NCI-H524 treated with DMSO at 0.1 percent for 48 hours (cell line): ENCODE data around the gene KCTD4.
A peak's percentile ranks its signal among the peaks of the same experiment; 100 is the strongest.
"Not testable (repeated sequence)": the region's sequence is repeated elsewhere in the genome, so short reads cannot be mapped to it uniquely, and the experiment has no call there.

ENCODE experiments used
- DNase-seq: peaks from one replicate; lab custom pipeline; 2025; lab: John Stamatoyannopoulos, UW

The KCTD4 gene

DNA sequence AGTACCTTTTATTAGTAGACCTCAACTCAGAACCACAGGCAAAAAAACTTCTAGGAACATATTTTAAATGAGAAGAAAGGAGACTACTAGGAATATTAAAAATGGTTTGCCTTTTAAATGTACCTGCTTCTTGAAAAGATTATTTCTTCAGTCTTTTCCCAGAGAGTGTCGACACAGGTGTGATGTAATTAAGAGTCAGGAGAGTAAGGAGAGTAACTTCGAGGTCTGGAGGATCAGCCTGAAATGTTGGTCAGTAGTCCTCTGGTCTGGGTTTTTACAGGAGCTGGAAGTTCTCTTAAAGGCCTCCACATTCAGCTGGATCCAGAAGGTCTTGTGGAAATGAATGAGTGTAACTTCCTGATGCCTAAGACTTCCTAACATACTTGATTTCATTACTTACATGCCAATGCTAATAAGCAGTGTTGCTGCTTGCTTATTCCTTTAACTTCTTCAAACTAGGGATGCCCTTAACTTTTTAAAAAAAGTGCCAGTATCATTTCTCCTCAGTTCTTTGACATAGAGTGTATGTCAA, at the start of gene KCTD4:
TSS of gene KCTD4 (minus strand) at position 345 of the 532 bp plus-strand sequence. CDS start 6,478 bp downstream, outside the sequence.
- DNase-seq, result no peak

DNA sequence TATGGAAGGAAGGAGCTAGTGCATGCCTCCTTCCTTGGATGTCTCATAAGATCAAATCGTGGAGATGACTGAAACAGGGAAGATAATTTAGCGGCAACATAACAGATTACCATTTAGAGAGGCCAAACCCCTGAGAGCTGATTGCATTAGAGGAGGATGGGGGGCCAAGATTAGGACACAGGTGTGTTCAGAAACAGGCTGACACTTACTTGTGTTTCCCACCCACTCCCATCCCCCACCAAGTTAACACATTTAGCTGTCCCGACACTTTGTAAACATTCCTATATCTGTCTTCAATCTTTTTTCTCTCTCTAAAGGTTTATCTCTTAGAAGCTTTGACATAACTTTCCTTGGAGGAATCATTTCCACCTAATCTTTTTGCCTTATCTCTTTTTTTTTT, 48.8 kb upstream of the KCTD4 start:
- DNase-seq, result no peak

DNA sequence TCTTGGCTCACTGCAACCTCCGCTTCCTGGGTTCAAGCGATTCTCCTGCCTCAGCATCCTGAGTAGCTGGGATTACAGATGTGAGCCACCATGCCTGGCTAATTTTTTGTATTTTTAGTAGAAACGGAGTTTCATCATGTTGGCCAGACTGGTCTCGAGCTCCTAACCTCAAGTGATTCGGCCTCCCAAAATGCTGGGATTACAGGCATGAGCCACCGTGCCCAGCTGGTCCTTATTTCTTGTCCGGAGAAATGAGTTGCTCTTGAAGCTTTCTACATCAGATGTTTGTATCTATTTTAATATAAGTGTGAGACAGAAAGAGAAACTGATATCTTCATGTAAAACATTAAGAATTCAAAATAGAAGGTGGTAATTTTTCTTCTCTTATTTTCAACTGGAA, 43.9 kb upstream of the KCTD4 start:
- DNase-seq, result not testable (repeated sequence)

DNA sequence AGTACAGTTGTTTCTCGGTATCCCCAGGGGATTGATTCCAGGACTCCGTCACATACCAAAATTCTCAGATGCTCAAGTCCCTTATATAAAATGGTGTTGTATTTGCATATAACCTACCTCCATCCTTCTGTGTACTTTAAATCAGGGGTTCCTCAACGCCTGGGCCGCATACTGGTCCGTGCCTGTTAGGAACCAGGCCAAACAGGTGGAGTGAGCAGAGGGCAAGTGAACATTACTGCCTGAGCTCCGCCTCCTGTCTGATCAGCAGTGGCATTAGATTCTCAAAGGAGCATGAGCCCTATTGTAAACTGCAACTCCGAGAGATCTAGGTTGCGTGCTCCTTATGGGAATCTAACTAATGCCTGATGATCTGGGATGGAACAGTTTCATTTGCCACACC, 42.2 kb upstream of the KCTD4 start:
- no peak for DNase-seq

DNA sequence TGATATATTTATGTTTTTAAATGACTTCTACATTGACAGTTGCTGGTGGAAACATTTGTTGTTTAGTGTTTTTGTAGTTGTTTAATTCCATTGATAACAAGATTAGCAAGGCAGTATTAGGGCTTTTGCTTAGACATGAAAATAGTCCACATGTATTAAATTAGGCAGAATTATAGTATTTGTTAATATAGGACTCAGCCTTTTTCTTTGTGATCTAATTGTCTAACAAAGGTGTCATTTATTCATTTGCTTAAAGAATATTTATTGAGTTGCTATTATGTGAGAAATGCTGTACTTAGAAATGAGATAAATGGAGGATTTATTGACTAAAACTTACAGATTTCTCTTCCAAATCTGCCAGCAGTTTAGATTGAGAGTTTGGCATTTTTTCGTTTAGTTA, 41.7 kb upstream of the KCTD4 start:
- no peak for DNase-seq

DNA sequence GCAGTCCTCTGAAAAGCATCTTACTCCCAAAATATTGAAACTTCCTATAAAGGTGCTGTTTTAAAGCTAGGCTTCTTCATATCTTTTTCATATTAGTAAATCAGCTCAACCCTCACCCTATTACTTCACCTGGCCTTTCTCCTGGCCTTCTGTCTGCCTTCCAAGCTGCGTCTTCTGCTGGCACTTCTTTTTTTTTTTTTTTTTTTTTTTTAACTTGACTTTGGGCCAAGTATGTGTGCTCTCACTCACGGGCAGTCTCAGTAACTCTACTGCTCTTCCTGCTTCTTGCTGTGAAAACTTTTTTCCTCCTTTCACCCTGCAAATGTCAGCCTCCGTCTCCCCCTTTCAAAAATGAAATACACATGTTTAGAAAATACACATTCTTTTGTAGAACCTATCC, 41.2 kb upstream of the KCTD4 start:
- no peak for DNase-seq

DNA sequence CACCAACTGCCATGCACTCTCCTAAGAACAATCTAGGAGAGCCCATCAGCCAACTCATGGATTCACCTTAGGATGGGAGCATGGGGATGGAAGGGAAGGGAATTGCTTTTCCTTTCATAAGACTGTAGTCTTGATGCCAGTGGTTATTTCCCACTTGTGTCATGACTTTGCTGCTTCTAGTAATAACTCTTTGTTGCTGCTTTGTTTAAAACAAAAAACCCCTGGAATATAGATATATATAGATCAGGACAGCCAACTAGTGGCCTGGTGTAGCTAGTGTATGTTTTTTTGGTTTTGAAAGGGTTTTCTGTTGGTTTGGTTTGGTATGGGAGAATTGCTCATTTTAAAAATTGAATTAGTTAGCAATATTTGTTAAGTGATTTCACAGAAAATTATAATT, 39.3 kb upstream of the KCTD4 start:
- DNase-seq, result no peak

DNA sequence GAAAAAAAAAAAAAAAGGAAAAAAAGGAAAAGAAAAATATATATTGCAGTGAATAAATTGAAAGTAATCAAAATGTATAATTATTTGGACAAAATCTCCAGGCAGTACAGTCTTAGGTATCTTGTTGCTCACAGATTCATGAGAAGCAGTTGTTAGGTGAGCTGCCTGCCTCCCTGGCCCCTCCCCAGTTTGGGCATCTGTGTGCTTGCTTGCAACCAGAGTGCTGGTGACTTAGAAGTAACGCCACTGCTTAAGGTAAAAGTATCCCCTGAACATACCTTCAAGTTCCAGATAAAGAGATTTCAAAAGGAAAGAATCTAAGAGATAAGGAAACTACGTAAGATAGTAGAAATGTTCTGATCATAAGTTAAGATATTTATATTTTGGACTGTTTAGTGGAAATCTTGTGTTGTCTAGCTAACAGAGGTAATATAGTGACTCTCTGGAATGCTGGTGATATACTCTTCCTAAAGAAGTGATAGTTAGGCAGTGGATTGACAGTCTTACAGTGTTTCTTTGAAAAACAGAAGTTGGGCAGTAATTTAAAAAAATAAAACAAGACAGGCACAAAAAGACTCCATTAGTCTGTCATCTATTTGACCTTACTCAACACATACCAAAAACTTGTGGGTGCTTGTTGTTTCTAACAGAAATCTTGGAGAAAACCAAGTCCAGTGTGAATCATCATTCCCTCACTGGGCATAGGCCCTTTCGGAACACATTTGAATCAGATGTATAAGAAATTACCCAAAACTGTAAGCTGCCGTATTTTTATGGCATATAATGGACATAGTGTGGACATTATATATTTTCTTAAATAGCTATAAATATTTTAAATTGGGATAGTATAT, 38.3 kb upstream of the KCTD4 start:
- no peak for DNase-seq

DNA sequence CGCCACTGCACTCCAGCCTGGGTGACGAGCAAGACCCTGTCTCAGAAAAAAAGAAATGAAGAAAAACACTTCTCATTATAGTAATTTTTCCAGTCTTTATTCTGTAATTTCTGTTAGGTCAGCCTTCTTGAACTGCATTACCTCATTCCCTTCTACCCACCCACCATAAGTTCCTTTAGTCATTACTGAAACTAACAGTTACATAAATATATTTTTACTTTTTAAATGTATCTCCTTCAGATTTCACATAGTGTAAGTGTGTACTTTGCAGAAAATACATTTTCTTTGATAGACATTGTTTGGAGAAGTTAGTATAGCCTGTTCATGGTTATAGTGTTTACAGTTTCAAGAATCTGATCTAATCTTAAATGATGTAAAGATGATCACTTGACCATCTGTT, 31.7 kb upstream of the KCTD4 start:
- peak; percentile 11 for DNase-seq

DNA sequence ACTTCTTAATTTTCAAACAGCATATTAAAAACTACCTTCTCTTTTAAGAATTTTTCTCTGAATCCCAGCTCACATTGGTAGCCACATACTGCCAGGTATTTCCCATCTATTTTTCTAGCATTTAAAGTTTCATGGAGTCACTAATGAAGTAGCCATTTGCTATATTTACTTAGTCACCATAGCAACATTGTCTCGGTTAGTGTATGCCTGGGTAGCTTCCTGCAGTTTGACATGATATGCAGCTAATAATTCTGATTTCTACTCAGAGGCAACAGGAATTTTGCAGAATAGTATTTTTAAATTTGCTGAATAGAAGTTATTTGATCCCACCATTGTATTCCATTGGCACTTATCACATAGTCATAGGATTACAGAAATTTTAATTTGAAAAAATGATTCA, 30.9 kb upstream of the KCTD4 start:
- DNase-seq, result no peak

DNA sequence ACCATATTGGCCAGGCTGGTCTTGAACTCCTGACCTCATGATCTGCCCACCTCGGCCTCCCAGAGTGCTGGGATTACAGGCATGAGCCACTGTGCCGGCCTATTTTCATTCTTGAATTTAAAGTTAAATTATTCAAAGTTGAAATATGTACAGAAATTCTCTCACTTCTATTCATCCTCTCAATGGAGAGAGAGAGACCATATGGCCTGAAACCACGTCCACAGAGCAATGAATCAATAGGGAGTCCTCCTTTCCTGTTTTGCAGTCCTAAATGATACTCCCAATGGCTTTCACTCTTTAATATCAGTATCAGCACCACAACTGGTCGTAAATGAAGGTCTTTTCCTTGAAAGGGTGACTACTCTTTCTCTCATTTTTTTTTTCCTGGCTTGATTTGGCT, 30.5 kb upstream of the KCTD4 start:
- DNase-seq, result no peak

DNA sequence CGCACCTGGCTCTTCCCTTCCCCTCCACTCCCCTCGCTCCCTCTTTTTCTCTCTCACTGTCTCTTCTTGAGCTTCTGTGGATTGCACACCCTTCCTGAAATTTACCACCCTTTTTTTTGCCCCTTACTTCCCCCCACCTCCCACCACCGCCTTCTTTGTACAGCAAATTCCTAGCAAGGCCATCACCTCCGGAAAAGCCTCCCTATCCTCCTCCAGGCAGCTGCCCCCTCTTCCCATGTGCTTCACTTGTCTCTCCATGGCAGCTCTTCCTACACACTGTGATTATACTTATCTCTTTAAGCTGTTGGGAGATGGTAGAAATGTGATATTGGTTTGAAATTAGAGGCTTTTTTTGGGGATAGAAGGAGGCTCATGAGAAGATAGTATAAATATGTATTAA, 28.3 kb upstream of the KCTD4 start:
- no peak for DNase-seq

DNA sequence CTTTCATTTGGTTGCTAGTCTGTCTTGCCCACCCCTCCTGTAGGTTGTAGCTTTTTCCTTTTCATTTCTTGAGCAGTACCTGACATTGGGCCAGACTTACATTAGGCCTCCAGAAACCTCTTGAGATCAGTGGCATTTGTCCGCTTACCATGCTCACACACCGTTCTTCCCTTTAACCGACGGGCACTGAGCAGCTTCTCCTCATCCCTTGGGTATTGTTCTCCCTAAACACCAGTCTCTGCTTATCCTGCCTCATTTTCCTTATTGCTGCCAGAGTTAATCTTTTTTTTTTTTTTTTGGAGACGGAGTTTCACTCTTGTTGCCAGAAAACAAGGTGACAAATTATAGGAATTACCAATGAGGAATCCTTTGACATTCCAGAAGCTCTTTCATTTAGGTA, 27.2 kb upstream of the KCTD4 start:
- no peak for DNase-seq

DNA sequence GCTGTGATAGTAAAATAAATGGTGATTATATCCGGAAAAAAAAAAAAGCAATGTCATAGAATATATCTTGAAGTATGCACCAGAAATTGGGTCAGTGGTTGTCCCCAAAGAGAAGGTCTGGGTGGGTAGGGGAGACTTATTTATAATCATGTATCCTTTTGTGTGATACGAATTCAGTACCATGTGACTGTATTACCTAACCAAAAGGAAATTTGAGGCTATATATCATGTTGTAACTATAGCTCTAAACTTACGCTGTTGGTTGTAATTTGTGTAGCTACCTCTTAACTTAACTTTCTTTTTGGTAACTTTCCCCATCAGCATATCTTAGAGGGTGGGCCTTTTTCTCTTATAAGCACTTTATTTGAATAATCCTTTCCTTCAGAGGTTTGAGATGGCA, 25.2 kb upstream of the KCTD4 start:
- DNase-seq, result no peak

DNA sequence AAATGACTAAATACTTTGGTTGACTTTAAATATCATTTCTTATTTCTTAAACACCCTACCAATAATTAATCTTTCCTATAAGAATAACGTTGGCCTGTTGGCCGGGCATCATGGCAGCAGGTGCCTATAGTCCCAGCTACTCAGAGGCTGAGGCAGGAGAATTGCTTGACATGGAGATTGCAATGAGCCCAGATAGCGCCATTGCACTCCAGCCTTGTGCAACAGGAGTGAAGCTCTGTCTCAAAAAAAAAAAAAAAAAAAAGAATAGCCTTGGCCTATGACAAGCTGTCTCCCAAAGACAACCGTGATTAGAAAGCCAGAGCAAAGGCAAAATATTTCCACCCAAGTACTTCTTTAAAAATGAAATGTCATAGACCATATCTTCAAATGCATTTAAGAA, 24.5 kb upstream of the KCTD4 start:
- DNase-seq, result no peak

DNA sequence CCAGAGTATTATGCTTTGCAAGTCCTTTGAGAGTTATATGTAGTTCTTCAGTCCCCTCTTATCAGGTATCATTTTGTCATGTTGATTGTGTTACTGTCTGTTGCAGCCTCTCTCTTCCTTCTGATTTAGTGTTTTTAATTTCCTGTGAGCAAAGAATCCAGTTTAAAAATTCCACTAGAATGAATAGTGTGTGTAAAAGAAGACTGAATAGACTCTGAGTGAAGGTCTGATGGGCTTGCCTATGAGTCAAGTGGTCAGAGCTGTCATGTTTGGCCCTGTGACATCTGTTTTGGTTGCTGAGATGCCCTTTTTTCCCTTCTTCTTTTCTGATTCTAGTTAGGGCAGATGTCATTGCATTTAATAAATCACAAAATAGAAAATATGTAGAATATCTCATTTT, 23.3 kb upstream of the KCTD4 start:
- no peak for DNase-seq

DNA sequence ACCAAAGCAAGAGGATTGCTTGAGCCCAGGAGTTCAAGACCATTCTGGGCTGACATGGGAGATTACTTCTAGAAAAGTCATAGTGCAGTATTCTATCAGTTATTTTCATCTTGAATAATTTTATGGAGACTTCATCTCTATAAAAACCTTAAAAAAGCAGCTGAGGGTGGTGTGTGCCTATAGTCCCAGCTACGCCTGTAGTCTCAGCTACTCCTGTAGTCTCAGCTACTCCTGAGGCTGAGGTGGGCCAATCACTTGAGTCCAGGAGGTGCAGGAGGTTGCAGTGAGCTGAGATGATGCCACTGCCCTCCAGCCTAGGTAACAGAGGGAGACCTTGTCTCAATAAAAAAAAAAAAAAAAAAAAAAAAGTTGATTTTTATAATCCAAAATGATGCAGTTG, 22.1 kb upstream of the KCTD4 start:
- no peak for DNase-seq

DNA sequence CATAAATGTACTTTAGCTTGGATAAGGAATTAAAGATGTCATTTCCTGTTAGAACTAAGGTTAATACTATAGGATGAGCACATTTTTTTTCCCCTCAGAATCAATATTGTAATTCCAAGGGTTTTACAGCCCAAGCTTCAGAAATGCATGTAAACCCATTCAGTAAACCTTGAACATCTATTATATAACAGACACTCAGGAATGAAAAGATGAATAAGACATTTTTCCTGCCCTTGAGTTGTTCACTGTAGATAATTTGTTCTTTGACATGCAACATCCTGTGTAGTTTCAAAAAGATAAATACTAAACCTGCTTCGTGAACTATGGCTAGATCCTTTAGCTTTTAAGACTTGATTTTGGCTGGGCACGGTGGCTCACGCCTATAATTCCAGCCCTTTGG, 21.7 kb upstream of the KCTD4 start:
- DNase-seq, result no peak

DNA sequence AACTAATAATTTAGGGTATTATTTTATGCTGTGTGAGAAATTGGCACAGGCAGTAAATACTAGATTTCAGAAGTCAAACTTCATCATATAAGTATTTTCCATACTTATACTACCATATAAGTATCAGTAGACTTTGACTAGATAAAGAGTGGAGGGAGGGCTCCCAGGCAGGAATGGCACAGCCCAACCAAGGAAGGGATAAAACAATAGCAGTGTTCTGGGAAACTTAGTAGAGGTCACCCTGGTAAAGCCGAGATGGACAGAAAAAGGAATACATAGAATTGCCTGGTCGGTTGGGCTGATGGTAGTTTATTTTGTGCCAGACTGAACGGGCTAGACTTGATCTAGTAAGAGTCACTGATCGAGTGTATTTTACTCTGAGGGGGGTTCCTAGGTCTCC, 19.6 kb upstream of the KCTD4 start:
- no peak for DNase-seq

DNA sequence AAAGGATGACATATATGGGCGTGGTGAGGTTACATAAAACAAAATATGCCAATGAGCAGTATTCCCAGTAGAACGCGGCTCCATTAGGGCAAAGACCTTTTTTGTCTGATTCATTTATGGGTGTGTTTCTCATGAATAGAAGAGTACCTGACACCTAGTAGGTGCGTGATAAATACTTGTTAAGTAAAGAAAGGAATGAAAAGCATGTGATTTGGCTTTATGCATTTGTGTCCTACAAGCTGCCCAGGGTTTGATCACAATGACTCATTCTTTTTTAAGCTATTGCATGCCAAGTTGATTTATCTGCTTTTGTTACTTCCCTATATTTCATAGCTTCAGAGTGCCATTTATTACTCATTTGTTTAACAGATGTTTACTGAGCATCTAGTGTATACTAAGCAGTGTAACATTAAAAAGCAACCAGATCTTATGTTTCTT, 19.1 kb upstream of the KCTD4 start:
- DNase-seq, result no peak

DNA sequence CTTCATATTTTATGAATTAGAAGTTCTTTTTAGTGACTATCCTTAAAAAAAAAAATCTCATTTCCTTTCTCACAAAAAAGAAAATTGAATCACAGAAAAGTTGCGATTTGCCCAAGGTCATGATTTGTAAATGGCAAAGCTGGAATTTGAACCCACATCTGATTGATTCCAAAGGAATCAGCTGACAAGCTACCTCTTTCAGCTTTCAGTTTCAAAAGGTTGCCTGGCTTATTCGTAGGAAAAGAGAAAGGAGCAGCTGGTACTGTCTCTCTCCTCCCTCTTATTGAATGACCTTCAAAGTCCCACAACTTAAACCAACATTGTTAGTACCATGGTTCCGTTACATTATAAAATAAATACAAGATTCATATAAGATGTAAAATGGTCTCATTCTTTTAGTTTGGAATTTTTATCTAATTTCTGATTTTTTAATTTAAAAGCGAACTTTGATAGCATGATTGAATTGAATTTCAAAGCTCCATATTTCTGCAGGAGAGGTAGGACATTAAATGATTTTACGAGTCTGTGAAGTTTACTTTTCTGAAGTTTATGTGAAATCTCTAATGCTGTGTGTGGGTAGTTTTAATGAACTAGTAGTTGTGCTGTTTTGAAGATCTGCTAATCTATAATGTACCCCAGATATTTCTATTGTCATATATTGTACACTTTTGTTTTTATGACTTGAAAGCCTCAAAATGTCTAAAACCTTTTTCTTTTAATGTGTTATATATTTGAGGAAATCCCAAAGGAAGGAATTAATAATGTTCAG, 18.5 kb upstream of the KCTD4 start:
- no peak for DNase-seq

DNA sequence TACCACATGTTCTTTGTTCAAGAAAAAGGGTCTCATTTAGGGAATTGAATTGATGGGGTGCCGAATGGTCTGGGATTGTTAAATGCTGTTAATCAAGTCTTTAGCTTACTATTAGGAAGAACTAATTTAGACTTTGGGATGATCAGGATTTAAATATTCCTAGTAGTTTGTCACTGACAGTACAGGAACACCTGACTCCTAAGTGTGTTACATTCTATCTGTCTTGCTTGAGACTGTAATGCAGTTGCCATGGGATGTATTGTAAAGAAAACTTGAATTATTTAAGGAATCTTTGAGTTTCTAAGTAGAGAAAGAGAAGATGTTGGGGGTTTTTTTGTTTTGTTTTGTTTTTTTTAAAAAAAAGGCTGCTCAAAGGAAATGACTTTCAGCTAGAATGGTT, 17.8 kb upstream of the KCTD4 start:
- DNase-seq, result no peak

DNA sequence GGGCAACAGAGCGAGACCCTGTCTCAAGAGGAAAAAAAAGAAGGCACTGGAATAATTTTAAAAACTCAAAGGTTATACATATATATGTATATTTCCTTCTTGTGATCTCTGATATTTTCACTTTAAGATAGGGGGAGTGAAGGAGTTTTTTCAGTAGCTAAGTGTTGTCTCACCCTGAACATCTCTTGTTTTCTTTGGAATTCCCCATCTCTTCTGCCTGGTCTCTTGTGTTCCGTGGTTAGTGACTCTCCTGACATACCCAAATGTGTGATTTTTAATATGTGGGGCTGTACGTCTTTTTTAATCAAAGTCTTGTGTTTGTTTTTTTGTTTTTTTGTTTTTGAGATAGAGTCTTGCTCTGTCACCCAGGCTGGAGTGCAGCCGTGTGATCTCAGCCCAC, 15.3 kb upstream of the KCTD4 start:
- no peak for DNase-seq
